ENCODE results near the gene LAMA1.

Gene LAMA1

DNA sequence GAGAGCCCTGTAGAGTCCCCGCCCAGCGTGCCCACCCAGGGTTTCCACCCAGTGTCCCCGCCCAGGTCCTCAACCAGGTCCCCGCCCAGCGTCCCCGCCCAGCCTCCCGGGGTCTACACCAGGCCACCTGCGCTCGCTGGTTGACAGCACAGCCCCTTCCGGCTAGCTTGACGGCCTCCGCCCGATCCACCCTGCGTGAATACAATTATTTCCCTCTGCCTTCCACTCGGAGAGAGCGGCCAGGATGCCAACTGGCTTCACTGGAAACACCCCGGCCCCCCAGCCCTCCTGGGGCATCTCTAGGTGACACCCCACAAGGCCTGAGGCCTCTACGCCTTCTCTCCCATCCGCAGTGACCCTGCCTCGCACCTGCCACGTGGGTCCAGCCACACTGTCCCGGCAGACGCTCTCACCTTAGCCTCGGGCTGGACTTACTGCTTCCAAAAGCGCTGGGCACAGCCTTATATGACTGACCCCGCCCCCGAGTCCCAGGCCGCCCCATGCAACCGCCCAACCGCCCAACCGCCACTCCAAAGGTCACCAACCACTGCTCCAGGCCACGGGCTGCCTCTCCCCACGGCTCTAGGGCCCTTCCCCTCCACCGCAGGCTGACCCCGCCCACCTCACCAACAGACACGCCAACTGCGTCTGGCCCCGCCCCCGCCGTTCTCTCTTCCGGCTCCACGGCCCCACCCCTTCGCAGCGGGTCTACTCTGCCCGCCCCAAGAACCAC, 188.1 kb downstream of the LAMA1 start:
- TF ChIP-seq, protein P1, sequence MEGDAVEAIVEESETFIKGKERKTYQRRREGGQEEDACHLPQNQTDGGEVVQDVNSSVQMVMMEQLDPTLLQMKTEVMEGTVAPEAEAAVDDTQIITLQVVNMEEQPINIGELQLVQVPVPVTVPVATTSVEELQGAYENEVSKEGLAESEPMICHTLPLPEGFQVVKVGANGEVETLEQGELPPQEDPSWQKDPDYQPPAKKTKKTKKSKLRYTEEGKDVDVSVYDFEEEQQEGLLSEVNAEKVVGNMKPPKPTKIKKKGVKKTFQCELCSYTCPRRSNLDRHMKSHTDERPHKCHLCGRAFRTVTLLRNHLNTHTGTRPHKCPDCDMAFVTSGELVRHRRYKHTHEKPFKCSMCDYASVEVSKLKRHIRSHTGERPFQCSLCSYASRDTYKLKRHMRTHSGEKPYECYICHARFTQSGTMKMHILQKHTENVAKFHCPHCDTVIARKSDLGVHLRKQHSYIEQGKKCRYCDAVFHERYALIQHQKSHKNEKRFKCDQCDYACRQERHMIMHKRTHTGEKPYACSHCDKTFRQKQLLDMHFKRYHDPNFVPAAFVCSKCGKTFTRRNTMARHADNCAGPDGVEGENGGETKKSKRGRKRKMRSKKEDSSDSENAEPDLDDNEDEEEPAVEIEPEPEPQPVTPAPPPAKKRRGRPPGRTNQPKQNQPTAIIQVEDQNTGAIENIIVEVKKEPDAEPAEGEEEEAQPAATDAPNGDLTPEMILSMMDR (conservative IDR thresholded peaks at IDR 0.05; ENCODE audit: low read length): no peak
- no peak overlapping the region for H3K4me3 ChIP-seq (ENCODE audit: low read length)
- DNase-seq (ENCODE audit: low read depth): no peak

DNA sequence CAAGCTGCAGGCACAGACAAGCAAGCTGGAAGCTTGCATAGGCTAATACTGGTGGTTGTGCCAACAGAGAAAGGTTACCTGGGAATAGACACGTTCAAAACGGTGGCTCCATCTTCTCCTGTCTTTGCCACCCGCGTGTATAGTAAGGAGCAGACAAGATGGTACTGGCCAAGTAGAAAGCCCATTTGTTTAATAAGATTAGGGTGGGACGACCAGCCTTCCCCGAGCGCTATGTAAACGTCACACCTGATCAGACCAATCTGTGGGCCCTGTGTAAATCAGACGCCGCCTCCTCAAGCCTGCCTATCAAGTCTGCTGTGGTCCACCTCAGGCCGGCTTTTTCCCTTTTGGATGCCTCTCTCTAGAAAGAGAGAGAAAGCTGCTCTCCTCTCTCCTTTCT, 189.2 kb downstream of the LAMA1 start:
- TF ChIP-seq, protein P1 (conservative IDR thresholded peaks at IDR 0.05; ENCODE audit: low read length): no peak
- DNase-seq (ENCODE audit: low read depth): no peak
- H3K4me3 ChIP-seq (ENCODE audit: low read length): no peak overlapping the region

DNA sequence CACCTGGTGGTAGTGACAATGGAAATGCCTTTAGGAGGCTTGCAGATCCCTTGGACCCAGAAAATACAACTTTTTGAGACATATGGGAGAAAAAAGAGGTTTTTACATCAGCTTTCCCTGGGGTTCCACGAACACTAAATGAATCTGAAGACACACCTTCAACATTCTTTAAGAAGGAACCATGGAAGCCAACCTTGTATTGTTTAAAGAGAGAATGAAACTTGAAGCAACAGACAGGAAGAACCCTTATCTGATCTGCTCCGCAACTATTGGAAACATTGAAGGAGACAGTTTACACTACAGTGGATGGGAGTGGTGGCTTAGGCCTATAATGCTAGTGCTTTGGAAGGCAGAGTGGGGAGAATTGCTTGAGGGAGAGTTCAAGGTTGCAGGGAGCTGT, 190.4 kb downstream of the LAMA1 start:
- H3K4me3 ChIP-seq (ENCODE audit: low read length): no peak overlapping the region
- TF ChIP-seq, protein P1 (conservative IDR thresholded peaks at IDR 0.05; ENCODE audit: low read length): no peak
- no peak for DNase-seq (ENCODE audit: low read depth)

DNA sequence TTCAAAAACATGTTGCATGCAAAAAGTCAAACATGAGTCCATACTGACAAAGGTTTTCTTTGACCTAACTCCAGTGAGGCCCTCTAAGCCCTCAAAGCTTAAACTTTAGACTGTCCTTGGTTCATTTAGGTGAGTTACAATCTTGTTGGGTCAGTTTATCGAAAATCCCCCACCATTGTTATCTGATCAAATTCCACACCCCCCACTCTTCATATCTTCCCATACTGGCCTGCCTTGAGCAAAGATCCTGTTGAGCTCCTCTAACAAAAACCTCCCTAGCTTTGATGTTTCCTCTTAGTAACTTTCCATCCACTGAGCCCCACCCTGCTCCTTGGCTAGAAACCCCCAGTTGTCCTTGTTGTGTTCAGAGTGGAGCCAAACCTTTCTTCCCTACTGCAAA, 194.4 kb downstream of the LAMA1 start:
- no peak for DNase-seq (ENCODE audit: low read depth)
- TF ChIP-seq, protein P1 (conservative IDR thresholded peaks at IDR 0.05; ENCODE audit: low read length): no peak

DNA sequence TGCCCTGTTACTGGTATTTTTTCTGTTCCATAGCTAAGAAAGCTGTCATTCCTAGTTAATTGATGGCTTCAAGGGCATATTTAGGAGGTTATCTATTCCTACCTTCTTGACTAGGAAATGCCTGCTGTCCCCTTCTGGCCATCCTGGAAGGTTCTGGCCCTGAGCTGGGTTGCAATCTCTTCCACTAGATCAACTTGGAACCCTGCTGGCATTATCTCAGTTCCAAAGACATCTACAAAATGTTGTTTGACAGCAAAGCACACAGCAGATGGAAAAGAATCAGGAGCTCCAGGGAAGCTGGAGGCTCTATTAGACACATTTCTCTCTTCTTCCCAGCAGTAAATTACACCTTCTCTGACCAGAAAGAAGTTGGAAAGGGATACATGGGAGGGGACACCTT, 196.0 kb downstream of the LAMA1 start:
- TF ChIP-seq, protein P1 (conservative IDR thresholded peaks at IDR 0.05; ENCODE audit: low read length): no peak
- no peak for DNase-seq (ENCODE audit: low read depth)
- no peak overlapping the region for H3K4me3 ChIP-seq (ENCODE audit: low read length)

More for the DNA sequence above, 194.4 kb downstream of the LAMA1 start:
- H3K4me3 ChIP-seq (ENCODE audit: low read length): no peak overlapping the region

DNA sequence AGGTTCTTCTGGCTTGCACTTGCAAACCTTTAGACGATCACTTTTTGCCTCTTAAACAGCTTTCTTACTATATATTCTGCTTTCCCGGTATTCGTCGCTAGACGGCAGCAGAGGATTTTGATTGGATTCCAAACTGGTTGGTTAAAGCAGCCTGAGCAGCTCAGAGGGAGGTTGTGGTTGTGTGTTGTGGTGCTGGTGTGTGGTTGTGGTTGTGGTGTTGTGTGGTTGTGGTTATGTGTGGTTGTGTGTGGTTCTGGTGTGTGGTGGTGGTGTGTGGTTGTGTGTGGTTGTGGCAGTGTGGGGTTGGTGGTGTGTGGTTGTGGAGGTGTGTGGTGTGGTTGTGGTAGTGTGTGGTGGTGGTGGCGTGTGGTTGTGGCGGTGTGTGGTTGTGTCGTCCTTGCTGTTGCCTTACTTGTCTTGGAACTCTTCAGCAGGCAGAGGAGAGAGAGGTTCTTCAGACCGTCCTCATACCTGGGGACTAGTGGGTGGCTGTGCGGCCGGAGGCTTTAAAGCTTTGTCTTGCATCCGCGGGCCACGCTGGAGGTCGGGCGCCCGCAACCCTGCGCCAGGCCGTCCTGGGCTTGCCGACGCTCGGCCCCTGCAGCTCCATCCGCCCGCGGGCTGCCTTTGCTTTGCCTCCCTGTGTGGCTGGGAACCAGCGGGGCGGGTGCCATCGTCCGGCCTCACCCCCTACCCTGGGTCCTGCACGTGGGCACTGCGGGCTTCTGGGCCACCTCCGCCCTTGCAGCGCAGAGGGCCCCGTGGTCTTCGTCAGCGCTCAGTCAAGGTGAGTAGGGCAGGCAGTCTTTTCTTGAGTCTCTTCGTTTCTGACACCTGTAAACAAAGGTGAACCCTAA, 197.3 kb downstream of the LAMA1 start:
- no peak overlapping the region for H3K4me3 ChIP-seq (ENCODE audit: low read length)
- TF ChIP-seq, protein P1 (conservative IDR thresholded peaks at IDR 0.05; ENCODE audit: low read length): peak; percentile 90
- DNase-seq (ENCODE audit: low read depth): peak; percentile 66
